Right hindlimb (tissue), 1 donor: Measurements from ENCODE around the gene NTMT1.

Experiments used
- DNase-seq: peaks from one replicate; pipeline ENCODE4 v3.0.0-alpha.2; 2018

The NTMT1 gene

GRCh38 chr9:129637673-129638439 is 11.9 kb downstream of the NTMT1 start:
- no peak for DNase-seq

GRCh38 chr9:129639034-129639630 is 13.2 kb downstream of the NTMT1 start:
- DNase-seq = no peak

- no peak for DNase-seq
Observed at GRCh38 chr9:129639756-129640085, 13.8 kb downstream of the NTMT1 start.

- no peak for DNase-seq
Observed at GRCh38 chr9:129640086-129640870, 14.3 kb downstream of the NTMT1 start.

GRCh38 chr9:129640871-129641749 is 15.1 kb downstream of the NTMT1 start:
- DNase-seq = no peak

- peak; percentile 99 for DNase-seq
Observed at GRCh38 chr9:129641750-129642585, 16.0 kb downstream of the NTMT1 start, which contains the start of gene ASB6. Gene ASB6 (minus strand): TSS chr9:129642151. CDS start chr9:129641999, 152 bp downstream.

- peak; percentile 17 for DNase-seq
Observed at GRCh38 chr9:129643706-129644105, 17.7 kb downstream of the NTMT1 start.

GRCh38 chr9:129644365-129644764 is 18.4 kb downstream of the NTMT1 start:
- peak; percentile 19 for DNase-seq

GRCh38 chr9:129644902-129645301 is 18.9 kb downstream of the NTMT1 start:
- DNase-seq = peak; percentile 13

- DNase-seq = no peak
Observed at GRCh38 chr9:129646252-129646651, 20.3 kb downstream of the NTMT1 start.

- DNase-seq = no peak
Observed at GRCh38 chr9:129646654-129647053, 20.7 kb downstream of the NTMT1 start.

GRCh38 chr9:129647635-129648034 is 21.7 kb downstream of the NTMT1 start:
- DNase-seq = no peak

- DNase-seq = peak; percentile 34
Observed at GRCh38 chr9:129648092-129648763, 22.3 kb downstream of the NTMT1 start.

- DNase-seq = no peak
Observed at GRCh38 chr9:129648764-129649115, 22.8 kb downstream of the NTMT1 start.

- peak; percentile 35 for DNase-seq
Observed at GRCh38 chr9:129649726-129650679, 24.0 kb downstream of the NTMT1 start.

GRCh38 chr9:129650680-129651235 is 24.8 kb downstream of the NTMT1 start:
- peak; percentile 13 for DNase-seq

GRCh38 chr9:129653823-129654553 is 28.0 kb downstream of the NTMT1 start:
- no peak for DNase-seq

GRCh38 chr9:129654554-129655040 is 28.6 kb downstream of the NTMT1 start:
- no peak for DNase-seq

GRCh38 chr9:129655154-129655553 is 29.2 kb downstream of the NTMT1 start:
- DNase-seq = no peak
